Testis (tissue), 3 donors: ENCODE data around the gene DENND1A. TPM values are rescaled to one million over a fixed set of nuclear protein-coding genes. Genes with fewer than 3 reads are reported as not detected.

Source experiments
- DNase-seq: peaks from one replicate; pipeline ENCODE4 v3.0.0-alpha.2; 2019
- H3K27ac ChIP-seq, 2 donors: fragments of 200-600 bp; sonication (generic); one replicate each; pipeline ENCODE4 v1.5.1; 2019
- H3K27me3 ChIP-seq: fragments of 200-600 bp; sonication (generic); one replicate; pipeline ENCODE4 v1.5.1; 2019
- H3K36me3 ChIP-seq: fragments of 200-600 bp; sonication (generic); one replicate; pipeline ENCODE4 v1.5.1; 2017; ENCODE audit warnings: low read depth; ENCODE audit errors: missing control alignments
- H3K4me1 ChIP-seq: fragments of 200-600 bp; sonication (generic); one replicate; pipeline ENCODE4 v1.5.1; 2019
- H3K4me3 ChIP-seq, 2 donors: fragments of 200-600 bp; sonication (generic); one replicate each; pipeline ENCODE4 v1.5.1; 2017 to 2019
- H3K9me3 ChIP-seq: fragments of 200-600 bp; sonication (generic); one replicate; pipeline ENCODE4 v1.5.1; 2017
- POLR2A ChIP-seq: fragments of 450-650 bp; IDR thresholded peaks from one replicate; pipeline ENCODE4 v1.6.1; 2017; ENCODE audit warnings: antibody characterized with exemption, mild to moderate bottlenecking, moderate library complexity
- WGBS, 2 donors: methylation state at CpG; one replicate each; pipeline ENCODE4 v1.1.5; 2018; 5-methylcytosine and 5-hydroxymethylcytosine counted together
- intact Hi-C: fragments of 100-400 bp; cut with DNase I; formaldehyde crosslinking; loops from one replicate; pipeline ENCODE4 v1.15.1; 2023; ENCODE audit warnings: low total_unique reads
- polyA plus RNA-seq: library from polyadenylated mRNA; stranded (reverse); fragments of 350-450 nt; fragmentation: Illumina TruSeq; extraction: RNeasy Lipid Tissue Mini Kit (QIAGEN cat#74804); gene quantifications from one replicate; pipeline ENCODE4 v1.2.3, GENCODE V29; 2014; ENCODE audit warnings: low read depth, low replicate concordance; ENCODE audit not compliant: insufficient read depth
- total RNA-seq, 2 donors: library from RNA; depleted of rRNA; stranded (reverse); fragments of >200 nt; gene quantifications; one replicate each; pipeline ENCODE4 v1.2.3, GENCODE V29; 2016
- TF ChIP-seq, protein P1 (sequence below), 3 experiments: fragments of 450-650 bp in 2 of 3; fragments of 200-600 bp in 1 of 3; sonication (generic) in 1 of 3; IDR thresholded peaks; one replicate each; pipeline ENCODE4 v1.5.1; 2016 to 2019; ENCODE audit warnings: antibody characterized with exemption in 3 of 3, mild to moderate bottlenecking in 2 of 3, moderate library complexity in 1 of 3

Gene DENND1A
- total and polyA plus RNA-seq, 3 donors from 2014 or later: 20.3 to 47.4 (median 44.9) TPM

DNA sequence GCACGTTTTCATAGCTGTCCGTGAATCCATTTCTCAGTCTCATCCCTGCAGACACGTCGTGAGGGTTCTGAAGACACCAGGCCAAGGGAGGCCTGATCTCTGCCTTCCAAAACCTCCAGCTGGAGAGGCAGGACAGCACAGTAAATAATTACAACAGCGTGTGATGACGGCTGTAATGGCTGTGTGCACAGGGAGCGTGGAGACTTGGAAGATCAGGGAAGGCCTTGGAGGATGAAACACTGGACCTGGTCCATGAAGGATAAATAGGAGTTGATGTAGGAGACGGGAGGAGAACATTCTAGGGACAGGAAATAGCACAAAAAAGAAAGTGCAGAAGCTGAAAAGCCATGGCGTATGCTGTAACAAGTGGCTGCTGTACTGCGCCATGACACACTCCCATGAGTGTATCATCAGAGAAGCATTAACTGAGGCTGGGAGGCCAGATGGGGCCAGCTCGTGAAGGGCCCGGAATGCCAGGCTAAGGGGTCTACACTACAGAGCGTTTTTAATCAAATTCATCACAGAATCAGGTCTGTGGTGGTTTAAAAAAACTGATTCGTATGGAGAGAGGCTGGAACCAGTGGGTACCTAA is 476.8 kb downstream of the DENND1A start:
- DNase-seq: no peak
- TF ChIP-seq POLR2A: no peak
- TF ChIP-seq, protein P1, sequence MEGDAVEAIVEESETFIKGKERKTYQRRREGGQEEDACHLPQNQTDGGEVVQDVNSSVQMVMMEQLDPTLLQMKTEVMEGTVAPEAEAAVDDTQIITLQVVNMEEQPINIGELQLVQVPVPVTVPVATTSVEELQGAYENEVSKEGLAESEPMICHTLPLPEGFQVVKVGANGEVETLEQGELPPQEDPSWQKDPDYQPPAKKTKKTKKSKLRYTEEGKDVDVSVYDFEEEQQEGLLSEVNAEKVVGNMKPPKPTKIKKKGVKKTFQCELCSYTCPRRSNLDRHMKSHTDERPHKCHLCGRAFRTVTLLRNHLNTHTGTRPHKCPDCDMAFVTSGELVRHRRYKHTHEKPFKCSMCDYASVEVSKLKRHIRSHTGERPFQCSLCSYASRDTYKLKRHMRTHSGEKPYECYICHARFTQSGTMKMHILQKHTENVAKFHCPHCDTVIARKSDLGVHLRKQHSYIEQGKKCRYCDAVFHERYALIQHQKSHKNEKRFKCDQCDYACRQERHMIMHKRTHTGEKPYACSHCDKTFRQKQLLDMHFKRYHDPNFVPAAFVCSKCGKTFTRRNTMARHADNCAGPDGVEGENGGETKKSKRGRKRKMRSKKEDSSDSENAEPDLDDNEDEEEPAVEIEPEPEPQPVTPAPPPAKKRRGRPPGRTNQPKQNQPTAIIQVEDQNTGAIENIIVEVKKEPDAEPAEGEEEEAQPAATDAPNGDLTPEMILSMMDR (IDR thresholded peaks at IDR 0.05): no peak
- Histone ChIP-seq H3K27me3 (no peaks in the 10 kb centered on the region), H3K4me1 (no peaks in the 10 kb centered on the region), H3K9me3 (no peaks in the 10 kb centered on the region), H3K4me3 (no peak overlapping the region), H3K36me3 (no peaks in the 10 kb centered on the region), H3K27ac (peak overlapping the region in 1 of 2 donors; percentile 19)
- 84 to 92% methylated on average over 14 of the region's 14 CpGs for WGBS, 2 donors
- intact Hi-C loops: no loop called here

DNA sequence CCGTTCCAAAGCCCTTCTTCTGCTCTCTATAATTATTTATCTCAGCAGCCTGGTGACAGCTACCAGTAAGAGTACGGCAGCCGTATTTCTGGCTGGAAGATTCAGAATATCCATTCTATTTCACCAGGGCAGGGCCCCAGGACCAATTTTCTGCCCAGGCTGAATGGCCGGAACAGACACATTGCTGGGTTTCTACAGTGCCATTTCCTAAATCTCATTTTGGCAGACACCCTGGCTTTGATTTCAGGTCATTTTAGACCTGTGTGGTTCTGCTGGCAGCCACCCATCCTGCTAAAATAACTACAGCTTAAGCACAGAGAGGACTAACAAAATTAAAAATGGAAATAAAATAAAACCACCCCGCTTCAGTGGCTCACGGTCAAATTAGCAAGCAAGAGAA is 478.9 kb downstream of the DENND1A start:
- H3K4me3 ChIP-seq: no peak overlapping the region
- TF ChIP-seq, protein P1 (IDR thresholded peaks at IDR 0.05): no peak
- no peak for TF ChIP-seq POLR2A
- no peaks in the 10 kb centered on the region for H3K4me1 ChIP-seq
- no peak overlapping the region for H3K27ac ChIP-seq
- no peaks in the 10 kb centered on the region for H3K27me3 ChIP-seq
- DNase-seq: no peak
- intact Hi-C loops: no loop called here
- H3K36me3 ChIP-seq: no peaks in the 10 kb centered on the region
- WGBS, 2 donors: 81 to 86% methylated on average over 6 of the region's 6 CpGs
- no peaks in the 10 kb centered on the region for H3K9me3 ChIP-seq

DNA sequence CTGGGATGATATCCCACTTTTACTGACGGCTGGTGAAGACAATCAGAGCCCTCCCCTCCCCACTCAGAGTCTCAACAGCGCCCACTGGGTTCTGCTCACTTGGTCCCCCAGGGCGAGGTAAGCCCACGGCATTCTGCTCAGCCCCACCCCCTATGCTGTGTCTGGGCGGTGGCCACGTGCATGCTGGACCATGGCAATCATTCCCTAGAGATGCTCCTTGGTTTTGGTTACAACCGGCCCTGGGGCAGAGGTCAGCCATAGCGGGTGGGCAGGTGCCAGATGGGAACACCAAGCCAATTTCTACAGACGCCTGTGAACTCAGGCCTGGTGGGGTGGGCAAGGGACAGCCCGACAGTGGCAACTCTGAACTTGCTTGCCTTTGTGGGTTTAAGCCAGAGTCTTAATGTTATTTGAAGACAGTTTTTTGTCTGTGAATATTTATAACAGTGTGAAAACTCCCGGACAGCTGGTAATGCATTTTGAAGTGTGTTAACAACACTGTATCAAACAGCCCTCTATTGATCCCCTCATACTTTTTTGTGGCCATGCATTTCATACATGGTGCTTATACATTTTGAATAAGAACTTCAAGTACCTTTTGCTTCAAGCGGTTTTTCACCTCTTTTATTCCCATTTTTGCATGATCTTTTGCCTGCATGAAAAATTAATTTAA is 479.7 kb downstream of the DENND1A start:
- Histone ChIP-seq H3K27ac (no peak overlapping the region), H3K27me3 (no peaks in the 10 kb centered on the region), H3K36me3 (no peaks in the 10 kb centered on the region), H3K4me1 (no peaks in the 10 kb centered on the region), H3K4me3 (no peak overlapping the region), H3K9me3 (no peaks in the 10 kb centered on the region)
- intact Hi-C loops: no loop called here
- WGBS, 2 donors: 82 to 91% methylated on average over 12 of the region's 12 CpGs
- TF ChIP-seq, protein P1 (IDR thresholded peaks at IDR 0.05): no peak
- TF ChIP-seq POLR2A: no peak
- DNase-seq: no peak

DNA sequence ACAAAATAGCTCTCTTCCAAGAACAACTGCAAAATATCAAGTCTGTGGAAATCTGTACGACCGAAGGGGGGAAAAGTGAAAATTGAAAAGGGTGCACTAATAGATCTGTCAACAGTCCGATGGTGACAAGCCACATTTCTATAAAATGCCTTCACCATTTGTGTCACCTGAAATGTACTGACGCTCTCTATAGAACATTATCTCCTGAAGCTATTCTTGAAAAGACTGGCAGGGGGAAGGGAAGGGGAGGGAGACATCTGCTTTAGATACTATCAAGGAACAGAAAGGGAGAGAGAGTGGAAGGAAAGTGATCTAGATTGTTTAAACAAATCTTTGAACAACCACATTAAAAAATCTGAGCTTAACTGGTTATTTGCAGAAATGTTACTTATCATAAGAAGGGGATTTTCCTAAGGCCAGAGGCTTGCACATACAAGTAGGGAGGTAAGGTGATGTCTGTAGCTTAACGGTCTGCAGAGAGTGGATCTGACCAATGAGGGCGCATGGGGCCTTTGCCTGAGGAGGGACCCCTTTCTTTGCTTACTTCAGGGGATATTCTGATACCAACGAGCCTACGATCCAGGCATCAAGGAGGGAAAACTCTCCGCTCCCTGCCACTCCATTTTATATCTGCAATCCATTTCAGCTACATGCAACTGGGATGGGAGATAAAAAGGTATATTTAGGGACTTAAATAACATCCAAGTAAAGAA is 481.8 kb downstream of the DENND1A start:
- H3K4me3 ChIP-seq: no peak overlapping the region

More for the DNA sequence above, 481.8 kb downstream of the DENND1A start:
- WGBS, 2 donors: 92% methylated on average over 9 of the region's 9 CpGs
- DNase-seq: no peak
- no peaks in the 10 kb centered on the region for H3K36me3 ChIP-seq
- no peaks in the 10 kb centered on the region for H3K27me3 ChIP-seq
- TF ChIP-seq, protein P1 (IDR thresholded peaks at IDR 0.05): no peak
- TF ChIP-seq POLR2A: no peak
- H3K9me3 ChIP-seq: no peaks in the 10 kb centered on the region
- intact Hi-C loops: no loop called here
- no peaks in the 10 kb centered on the region for H3K4me1 ChIP-seq
- no peak overlapping the region for H3K27ac ChIP-seq
